ENCODE measurements around the gene NDUFC1. TPM values are rescaled to one million over a fixed set of nuclear protein-coding genes. Genes with fewer than 3 reads are reported as not detected.

The NDUFC1 gene
- total and polyA plus RNA-seq, 2 of the 8 experiments (the other 6 are each of a cell fraction or from before 2014, with no cell fraction given) = 41.9 to 62.0 TPM

- TF ChIP-seq BCL11A (IDR thresholded peaks at IDR 0.05; ENCODE audit: low read depth in 2 of 2, low read length in 2 of 2) (no peak), EP300 (IDR thresholded peaks at IDR 0.05; ENCODE audit: borderline replicate concordance in 1 of 2, low read depth in 2 of 2, low read length in 2 of 2) (no peak), CTBP2 (IDR thresholded peaks at IDR 0.05; ENCODE audit: borderline replicate concordance, insufficient read depth, insufficient read length, low read length) (no peak), MAFK (IDR thresholded peaks at IDR 0.05; ENCODE audit: low read depth, low read length) (peak; percentile 45; the same call in 1 of the 2 replicates), RNF2 (IDR thresholded peaks at IDR 0.05; ENCODE audit: borderline replicate concordance, low read depth, low read length, missing control alignments, poor library complexity, severe bottlenecking) (no peak), EZH2 (IDR thresholded peaks at IDR 0.05; ENCODE audit: low read depth, low read length, severe bottlenecking) (no peak), NANOG (IDR thresholded peaks at IDR 0.05; ENCODE audit: insufficient read depth, low read depth, low read length, poor library complexity, severe bottlenecking) (no peak), SIRT6 (IDR thresholded peaks at IDR 0.05; ENCODE audit: low read length) (no peak), SUZ12 (IDR thresholded peaks at IDR 0.05; ENCODE audit: low read length) (no peak), GTF2F1 (IDR thresholded peaks at IDR 0.05; ENCODE audit: borderline replicate concordance, low read depth, low read length) (no peak), MAX (IDR thresholded peaks at IDR 0.05) (no peak)
Measured at GRCh38 chr4:139315221-139315675, 13.0 kb upstream of the NDUFC1 start (continued).
